Measurements from ENCODE around the gene NRIP1.
"Not testable (repeated sequence)": the region's sequence is repeated elsewhere in the genome, so short reads cannot be mapped to it uniquely, and the experiment has no call there.

NRIP1 gene

GRCh38 chr21:15037095-15037899 lies 27.5 kb downstream of the NRIP1 start:
- DNase-seq = no peak

- DNase-seq = no peak
Observed at GRCh38 chr21:15036189-15036588, 28.6 kb downstream of the NRIP1 start.

GRCh38 chr21:15034126-15034853 lies 30.5 kb downstream of the NRIP1 start:
- DNase-seq = no peak

- DNase-seq = no peak
Observed at GRCh38 chr21:15031790-15032357, 32.9 kb downstream of the NRIP1 start.

GRCh38 chr21:15031362-15031761 lies 33.4 kb downstream of the NRIP1 start:
- not testable (repeated sequence) for DNase-seq

- DNase-seq = not testable (repeated sequence)
Observed at GRCh38 chr21:15030861-15031260, 33.9 kb downstream of the NRIP1 start.

- no peak for DNase-seq
Observed at GRCh38 chr21:15029077-15029476, 35.7 kb downstream of the NRIP1 start.

GRCh38 chr21:15028186-15028585 lies 36.6 kb downstream of the NRIP1 start:
- no peak for DNase-seq

GRCh38 chr21:15027056-15027455 lies 37.7 kb downstream of the NRIP1 start:
- DNase-seq = no peak

GRCh38 chr21:15026370-15026769 lies 38.4 kb downstream of the NRIP1 start:
- no peak for DNase-seq

- DNase-seq = no peak
Observed at GRCh38 chr21:15023776-15024175, 41.0 kb downstream of the NRIP1 start.

GRCh38 chr21:15022608-15023261 lies 42.1 kb downstream of the NRIP1 start:
- no peak for DNase-seq

GRCh38 chr21:15020797-15021196 lies 44.0 kb downstream of the NRIP1 start:
- no peak for DNase-seq

GRCh38 chr21:15018382-15018781 lies 46.4 kb downstream of the NRIP1 start:
- no peak for DNase-seq

- no peak for DNase-seq
Observed at GRCh38 chr21:15015622-15016471, 49.0 kb downstream of the NRIP1 start.

GRCh38 chr21:15014221-15014620 lies 50.6 kb downstream of the NRIP1 start:
- DNase-seq = no peak

- DNase-seq = no peak
Observed at GRCh38 chr21:15011967-15012366, 52.8 kb downstream of the NRIP1 start.

GRCh38 chr21:15010645-15011044 lies 54.2 kb downstream of the NRIP1 start:
- no peak for DNase-seq

GRCh38 chr21:15009837-15010363 lies 54.9 kb downstream of the NRIP1 start:
- DNase-seq = no peak

- DNase-seq = no peak
Observed at GRCh38 chr21:15007716-15008296, 57.0 kb downstream of the NRIP1 start.

- DNase-seq = no peak
Observed at GRCh38 chr21:15006594-15007230, 58.1 kb downstream of the NRIP1 start.

All from CD4-positive, alpha-beta T cell treated with Interleukin-12 subunit alpha and Interleukin-12 subunit beta, for 1 hour (primary cell).